B cell (primary cell): ENCODE results near the gene RHOG. TPM values are rescaled to one million over a fixed set of nuclear protein-coding genes. Genes with fewer than 3 reads are reported as not detected.

Experiments used
- ATAC-seq: fragments of 200-7000 bp; cut with Tn5 transposase; one replicate; pipeline ENCODE4 v1.10.0; 2021; ENCODE audit warnings: low read depth, mild to moderate bottlenecking, moderate number of reproducible peaks, moderate library complexity
- CTCF ChIA-PET: fragments of 350-600 bp; sonication (Branson Sonifier 250); formaldehyde crosslinking; loops from one replicate; lab custom pipeline; 2021; ENCODE audit warnings: antibody characterized with exemption, inconsistent platforms; lab: Charles Lee
- POLR2A ChIA-PET: fragments of 350-600 bp; sonication (Branson Sonifier 250); formaldehyde crosslinking; loops from one replicate; lab custom pipeline; 2021; ENCODE audit warnings: antibody characterized with exemption; lab: Charles Lee
- DNase-seq: peaks from one replicate; pipeline ENCODE4 v3.0.0; 2013
- H2AFZ ChIP-seq: 2 replicates; pipeline ENCODE4 v1.6.1; 2012; ENCODE audit warnings: mild to moderate bottlenecking, low read depth, low read length; ENCODE audit not compliant: insufficient read depth, poor library complexity, severe bottlenecking
- H3K27ac ChIP-seq, 2 donors: 1 replicate in 1 of 2; 2 replicates in 1 of 2; pipeline ENCODE4 v1.5.1; 2012 to 2013; ENCODE audit warnings: low read length in 2 of 2, mild to moderate bottlenecking in 2 of 2, moderate library complexity in 1 of 2
- H3K27me3 ChIP-seq, 4 experiments: fragments of 200-600 bp in 1 of 4; sonication (generic) in 1 of 4; replicated peaks in 1 of 4; 1 replicate in 2 of 4; 2 replicates in 2 of 4; pipeline versions ENCODE4 v1.6.1 to v1.7.0; 2013 to 2016; ENCODE audit warnings: low read length in 3 of 4, mild to moderate bottlenecking in 2 of 4, mixed read lengths in 1 of 4, moderate library complexity in 1 of 4; ENCODE audit not compliant: insufficient read depth in 4 of 4, control insufficient read depth in 3 of 4; ENCODE audit errors: control extremely low read depth in 1 of 4
- H3K36me3 ChIP-seq, 2 experiments: replicated peaks in 1 of 2; 1 replicate in 1 of 2; 2 replicates in 1 of 2; pipeline versions ENCODE4 v1.6.1 to v1.7.1; 2013; ENCODE audit warnings: low read length in 1 of 2; ENCODE audit not compliant: insufficient read depth in 2 of 2, control insufficient read depth in 1 of 2; ENCODE audit errors: control extremely low read depth in 1 of 2, extremely low read depth in 1 of 2
- H3K4me1 ChIP-seq, 2 donors: fragments of 200-600 bp in 1 of 2; sonication (generic) in 1 of 2; 1 replicate in 1 of 2; 2 replicates in 1 of 2; pipeline versions ENCODE4 v1.5.1 to v1.6.1; 2013 to 2017; ENCODE audit warnings: low read length in 2 of 2; ENCODE audit not compliant: control insufficient read depth in 2 of 2, insufficient read depth in 2 of 2
- H3K4me2 ChIP-seq: replicated peaks from 2 replicates; pipeline ENCODE3; 2012; ENCODE audit warnings: mild to moderate bottlenecking, low read depth, low read length; ENCODE audit not compliant: poor library complexity, severe bottlenecking
- H3K4me3 ChIP-seq, 5 experiments: fragments of 200-600 bp in 1 of 5; sonication (generic) in 1 of 5; 1 replicate in 3 of 5; 2 replicates in 2 of 5; pipeline versions ENCODE4 v1.5.1 to v1.7.0; 2011 to 2016; ENCODE audit warnings: low read length in 4 of 5, mild to moderate bottlenecking in 4 of 5, low read depth in 2 of 5, control low read depth in 1 of 5, moderate library complexity in 1 of 5; ENCODE audit not compliant: insufficient read depth in 1 of 5; ENCODE audit errors: control extremely low read depth in 1 of 5, extremely low read depth in 1 of 5
- H3K79me2 ChIP-seq: fragments of 200-600 bp; sonication (generic); one replicate; pipeline ENCODE4 v1.6.0; 2016; ENCODE audit warnings: low read length; ENCODE audit not compliant: control insufficient read depth, insufficient read depth
- H3K9ac ChIP-seq: fragments of 200-600 bp; sonication (generic); 2 replicates; pipeline ENCODE4 v1.6.1; 2017; ENCODE audit warnings: mild to moderate bottlenecking, low read length, moderate library complexity
- H3K9me3 ChIP-seq, 3 donors: one replicate each; pipeline versions ENCODE4 v1.6.1 to v1.7.1; 2013; ENCODE audit warnings: low read length in 2 of 3; ENCODE audit not compliant: control insufficient read depth in 2 of 3, insufficient read depth in 1 of 3; ENCODE audit errors: control extremely low read depth in 1 of 3
- H4K20me1 ChIP-seq: 2 replicates; pipeline ENCODE4 v1.6.0; 2012; ENCODE audit warnings: mild to moderate bottlenecking, low read length; ENCODE audit not compliant: insufficient read depth, control insufficient read depth, poor library complexity, severe bottlenecking
- H3K27ac Mint-ChIP-seq: one replicate; pipeline ENCODE4 v1.8.0; 2021; ENCODE audit warnings: mixed read lengths
- H3K27me3 Mint-ChIP-seq: one replicate; pipeline ENCODE4 v1.8.0; 2021; ENCODE audit warnings: mixed read lengths
- H3K4me1 Mint-ChIP-seq: one replicate; pipeline ENCODE4 v1.8.0; 2021; ENCODE audit warnings: mixed read lengths
- H3K4me3 Mint-ChIP-seq: one replicate; pipeline ENCODE4 v1.8.0; 2021; ENCODE audit warnings: mixed read lengths
- H3K9me3 Mint-ChIP-seq: one replicate; pipeline ENCODE4 v1.8.0; 2022; ENCODE audit warnings: mixed read lengths; ENCODE audit not compliant: insufficient read depth
- EZH2 ChIP-seq: IDR thresholded peaks from 2 replicates; pipeline ENCODE4 v1.6.1; 2012; ENCODE audit warnings: borderline replicate concordance, low read depth, mild to moderate bottlenecking, moderate library complexity, low read length; ENCODE audit not compliant: insufficient read depth, poor library complexity, severe bottlenecking
- WGBS: methylation state at CpG from one replicate; pipeline ENCODE4 v1.1.5; 2013; ENCODE audit warnings: missing lambda C conversion rate; ENCODE audit not compliant: insufficient coverage; 5-methylcytosine and 5-hydroxymethylcytosine counted together
- intact Hi-C: fragments of 100-400 bp; cut with micrococcal nuclease; formaldehyde crosslinking; loops from one replicate; pipeline ENCODE4 v1.10.0; 2022
- polyA plus RNA-seq: library from polyadenylated mRNA; depleted of rRNA; stranded (reverse); fragments of >200 nt; gene quantifications from 2 replicates; pipeline ENCODE4 v1.2.3, GENCODE V29; 2012
- total RNA-seq, 2 donors: library from RNA; stranded (reverse); fragments of 120-200 nt in 1 of 2; gene quantifications; 1 replicate in 1 of 2; 2 replicates in 1 of 2; pipeline versions ENCODE4 v1.2.3 to v1.2.4, GENCODE V29; 2013 to 2022
- TF ChIP-seq, protein P1 (sequence below): fragments of 200-600 bp; IDR thresholded peaks from one replicate; pipeline ENCODE4 v1.8.0; 2022; ENCODE audit warnings: antibody characterized with exemption, mild to moderate bottlenecking

The RHOG gene
- total and polyA plus RNA-seq, 2 donors (not counting 1 experiment from before 2014, with no cell fraction given): 102 to 141 TPM

DNA sequence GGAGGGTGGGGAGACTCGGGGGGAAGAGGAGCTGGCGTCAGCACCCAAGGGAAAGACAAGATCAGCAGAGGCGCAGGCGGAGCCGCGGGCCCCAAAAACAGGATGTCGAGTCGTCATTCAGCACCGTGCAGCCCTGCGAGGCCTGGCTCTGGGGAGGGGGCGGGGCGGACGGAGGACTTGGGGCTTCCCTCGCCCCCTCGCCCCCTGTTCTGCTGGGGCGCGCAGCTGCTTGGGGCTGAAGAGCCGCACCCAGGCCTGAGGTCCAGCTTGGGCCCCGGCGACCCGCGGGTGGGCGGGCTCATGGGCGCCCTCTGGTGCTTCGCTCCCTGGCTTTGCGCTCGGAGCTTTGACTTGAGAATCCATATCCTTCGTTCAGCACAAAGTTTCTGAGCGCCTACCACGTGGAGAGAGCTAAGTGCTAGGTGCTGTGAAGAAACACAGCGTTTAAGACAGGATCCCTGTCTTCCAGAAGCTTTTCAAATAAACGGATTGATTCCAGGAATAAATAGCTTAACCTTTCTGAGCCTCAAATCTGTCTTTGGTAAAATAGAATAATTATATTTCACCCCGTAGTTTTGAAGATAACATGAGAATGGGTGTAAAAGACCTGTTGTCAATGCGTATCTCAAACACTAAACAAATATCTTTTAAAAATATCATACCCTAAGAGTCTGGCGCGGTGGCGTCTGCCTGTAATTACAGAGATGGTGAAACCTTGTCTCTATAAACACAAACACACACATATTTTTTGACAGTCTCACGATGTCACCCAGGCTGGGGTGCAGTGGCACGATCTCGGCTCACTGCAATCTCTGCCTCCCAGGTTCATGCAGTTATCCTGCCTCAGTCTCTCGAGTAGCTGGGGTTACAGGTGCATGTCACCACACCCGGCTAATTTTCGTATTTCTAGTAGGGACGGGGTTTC is 929 bp upstream of the RHOG start:
- H3K4me3 ChIP-seq: peak overlapping the region; percentile 31 to 89 (median 85)
- peak overlapping the region; percentile 98 for H3K4me2 ChIP-seq
- H3K9me3 ChIP-seq: no peaks in the 10 kb centered on the region
- TF ChIP-seq EZH2: no peak
- TF ChIP-seq, protein P1, sequence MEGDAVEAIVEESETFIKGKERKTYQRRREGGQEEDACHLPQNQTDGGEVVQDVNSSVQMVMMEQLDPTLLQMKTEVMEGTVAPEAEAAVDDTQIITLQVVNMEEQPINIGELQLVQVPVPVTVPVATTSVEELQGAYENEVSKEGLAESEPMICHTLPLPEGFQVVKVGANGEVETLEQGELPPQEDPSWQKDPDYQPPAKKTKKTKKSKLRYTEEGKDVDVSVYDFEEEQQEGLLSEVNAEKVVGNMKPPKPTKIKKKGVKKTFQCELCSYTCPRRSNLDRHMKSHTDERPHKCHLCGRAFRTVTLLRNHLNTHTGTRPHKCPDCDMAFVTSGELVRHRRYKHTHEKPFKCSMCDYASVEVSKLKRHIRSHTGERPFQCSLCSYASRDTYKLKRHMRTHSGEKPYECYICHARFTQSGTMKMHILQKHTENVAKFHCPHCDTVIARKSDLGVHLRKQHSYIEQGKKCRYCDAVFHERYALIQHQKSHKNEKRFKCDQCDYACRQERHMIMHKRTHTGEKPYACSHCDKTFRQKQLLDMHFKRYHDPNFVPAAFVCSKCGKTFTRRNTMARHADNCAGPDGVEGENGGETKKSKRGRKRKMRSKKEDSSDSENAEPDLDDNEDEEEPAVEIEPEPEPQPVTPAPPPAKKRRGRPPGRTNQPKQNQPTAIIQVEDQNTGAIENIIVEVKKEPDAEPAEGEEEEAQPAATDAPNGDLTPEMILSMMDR: peak; percentile 81
- H3K36me3 ChIP-seq: no peaks in the 10 kb centered on the region
- H3K4me1 ChIP-seq: peaks cover 39 to 44% of the 10 kb centered on the region in 2 donors
- DNase-seq (peak; percentile 99), ATAC-seq (no peak)
- ChIA-PET CTCF (interaction anchor here (0.6 to 28.7 kb wide), 31 partner anchors 11 to 255 kb away, joined by 3 to 819 read pairs (median 5); partner anchors contain the start of genes NUP98, PGAP2 and STIM1), POLR2A (interaction anchor here (0.6 to 2.6 kb wide), 17 partner anchors 9 to 1457 kb away, joined by 3 to 69 read pairs (median 6); partner anchors contain the start of genes NUP98, PGAP2 and STIM1)
- peaks cover 32% of the 10 kb centered on the region for H4K20me1 ChIP-seq
- intact Hi-C loops: loop anchor here (1.0 to 2.0 kb wide), 7 partner anchors 13 to 253 kb away; partner anchors contain the start of genes NUP98, PGAP2 and RRM1
- Mint-ChIP-seq H3K27me3 (no peaks in the 10 kb centered on the region), H3K9me3 (no peaks in the 10 kb centered on the region), H3K27ac (peak overlapping the region; percentile 98), H3K4me1 (peaks cover 48% of the 10 kb centered on the region), H3K4me3 (peak overlapping the region; percentile 84)
- H2AFZ ChIP-seq: peak overlapping the region; percentile 45
- H3K79me2 ChIP-seq: peaks cover 44% of the 10 kb centered on the region
- no peaks in the 10 kb centered on the region for H3K27me3 ChIP-seq
- peak overlapping the region; percentile 88 for H3K9ac ChIP-seq
- 14% methylated on average over 37 of the region's 44 CpGs for WGBS
- H3K27ac ChIP-seq: peak overlapping the region; percentile 95 to 98
